Ovary (tissue), 9 donors: ENCODE results near the gene BABAM2. TPM values are rescaled to one million over a fixed set of nuclear protein-coding genes. Genes with fewer than 3 reads are reported as not detected.

Experiments
- DNase-seq, 5 donors: peaks; one replicate each; pipeline ENCODE4 v3.0.0-alpha.2; 2019 to 2020
- H3K27ac ChIP-seq, 2 donors: fragments of 200-600 bp; one replicate each; pipeline versions ENCODE4 v1.5.1 to v1.8.0; 2019 to 2022
- H3K27me3 ChIP-seq: fragments of 200-600 bp; one replicate; pipeline ENCODE4 v1.8.0; 2022
- H3K36me3 ChIP-seq: fragments of 200-600 bp; sonication (generic); one replicate; pipeline ENCODE4 v1.5.1; 2019
- H3K4me1 ChIP-seq: one replicate; pipeline ENCODE4 v1.8.1; 2013; ENCODE audit warnings: mild to moderate bottlenecking, moderate library complexity; ENCODE audit not compliant: insufficient read depth
- H3K4me3 ChIP-seq: fragments of 200-600 bp; sonication (generic); one replicate; pipeline ENCODE4 v1.5.1; 2017
- H3K9me3 ChIP-seq, 2 donors: fragments of 200-600 bp in 1 of 2; sonication (generic) in 1 of 2; one replicate each; pipeline versions ENCODE4 v1.5.1 to v1.8.1; 2013 to 2019; ENCODE audit warnings: mild to moderate bottlenecking in 1 of 2, moderate library complexity in 1 of 2
- EP300 ChIP-seq: sonication (generic); formaldehyde crosslinking; IDR thresholded peaks from one replicate; pipeline ENCODE4 v1.6.1; 2017; ENCODE audit warnings: antibody characterized with exemption
- POLR2A ChIP-seq: fragments of 450-650 bp; IDR thresholded peaks from one replicate; pipeline ENCODE4 v1.6.1; 2017; ENCODE audit warnings: antibody characterized with exemption, mild to moderate bottlenecking, moderate library complexity
- WGBS, 3 donors: extraction: QIAGEN DNeasy Blood & Tissue Kit in 1 of 3; methylation state at CpG; one replicate each; pipeline versions ENCODE4 v1.1.5 to v1.1.7; 2013 to 2017; 5-methylcytosine and 5-hydroxymethylcytosine counted together
- intact Hi-C, 4 donors: fragments of 100-400 bp; cut with DNase I; formaldehyde crosslinking; loops; one replicate each; pipeline versions ENCODE4 v1.11.0 to v1.15.1; 2022 to 2023
- polyA plus RNA-seq, 2 donors: library from polyadenylated mRNA; stranded (reverse); fragments of 200-250 nt in 1 of 2; fragments of 350-450 nt in 1 of 2; fragmentation: Illumina TruSeq in 1 of 2; extraction: RNeasy Lipid Tissue Mini Kit (QIAGEN cat#74804) in 1 of 2; gene quantifications; one replicate each; pipeline ENCODE4 v1.2.3, GENCODE V29; 2013 to 2014
- total RNA-seq, 7 donors: library from RNA; depleted of rRNA in 2 of 7; stranded (reverse); fragments of >200 nt in 2 of 7; fragmentation: NEBNext Ultra II Directional in 3 of 7; extraction: Animal tissue kit (Norgen Biotek cat#: 25700) in 3 of 7; gene quantifications; one replicate each; pipeline versions ENCODE4 v1.1.0 to v1.2.4, GENCODE V29; 2016 to 2023
- TF ChIP-seq, protein P1 (sequence below), 3 donors: fragments of 450-650 bp in 2 of 3; fragments of 200-600 bp in 1 of 3; IDR thresholded peaks; one replicate each; pipeline versions ENCODE4 v1.5.1 to v1.8.0; 2016 to 2022; ENCODE audit warnings: antibody characterized with exemption in 3 of 3, mild to moderate bottlenecking in 1 of 3
- donor health status: DM: no; HTN: no; CAD: no; lungs with moderate emphysema.
- donor health status: DM: no; HTN: no; CAD: no.
- donor health status: Bipolar disorder and iron deficiency.
- donor health status: DM: yes; HTN: yes; CAD: no.
- donor health status: DM: no; HTN: no; CAD: no.
- donor health status: DM: yes; HTN: yes; CAD: no.

Gene BABAM2
- total and polyA plus RNA-seq, 9 donors: 22.0 to 96.7 (median 46.8) TPM

- H3K4me1 ChIP-seq: no peaks in the 10 kb centered on the region
- no peak for DNase-seq
- intact Hi-C loops: no loop called here
These were observed 178.0 kb downstream of the BABAM2 start for GRCh38 chr2:28068527-28068926.

DNA sequence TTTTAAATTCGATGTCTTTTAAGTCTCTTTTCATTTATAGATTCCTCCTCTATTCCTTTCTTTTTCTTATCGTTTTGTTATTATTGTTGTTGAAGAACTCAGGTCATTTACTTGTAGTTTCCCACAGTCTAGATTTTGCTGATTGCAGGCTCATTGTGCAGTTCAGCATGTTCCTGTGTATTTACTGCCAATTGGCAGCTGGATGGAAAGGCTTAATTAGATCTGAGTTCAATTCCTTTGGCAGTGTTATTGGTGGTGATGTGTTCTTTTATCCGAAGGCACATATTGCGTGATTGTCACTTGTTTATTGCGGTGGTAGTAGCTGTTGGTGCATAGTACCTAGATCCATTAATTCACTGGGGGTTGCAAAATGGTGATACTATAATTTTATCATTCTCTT lies 180.7 kb downstream of the BABAM2 start:
- 64 to 73% (median 67%) methylated on average over 5 of the region's 5 CpGs for WGBS, 3 donors
- DNase-seq: no peak
- TF ChIP-seq EP300 (no peak), POLR2A (no peak)
- TF ChIP-seq, protein P1, sequence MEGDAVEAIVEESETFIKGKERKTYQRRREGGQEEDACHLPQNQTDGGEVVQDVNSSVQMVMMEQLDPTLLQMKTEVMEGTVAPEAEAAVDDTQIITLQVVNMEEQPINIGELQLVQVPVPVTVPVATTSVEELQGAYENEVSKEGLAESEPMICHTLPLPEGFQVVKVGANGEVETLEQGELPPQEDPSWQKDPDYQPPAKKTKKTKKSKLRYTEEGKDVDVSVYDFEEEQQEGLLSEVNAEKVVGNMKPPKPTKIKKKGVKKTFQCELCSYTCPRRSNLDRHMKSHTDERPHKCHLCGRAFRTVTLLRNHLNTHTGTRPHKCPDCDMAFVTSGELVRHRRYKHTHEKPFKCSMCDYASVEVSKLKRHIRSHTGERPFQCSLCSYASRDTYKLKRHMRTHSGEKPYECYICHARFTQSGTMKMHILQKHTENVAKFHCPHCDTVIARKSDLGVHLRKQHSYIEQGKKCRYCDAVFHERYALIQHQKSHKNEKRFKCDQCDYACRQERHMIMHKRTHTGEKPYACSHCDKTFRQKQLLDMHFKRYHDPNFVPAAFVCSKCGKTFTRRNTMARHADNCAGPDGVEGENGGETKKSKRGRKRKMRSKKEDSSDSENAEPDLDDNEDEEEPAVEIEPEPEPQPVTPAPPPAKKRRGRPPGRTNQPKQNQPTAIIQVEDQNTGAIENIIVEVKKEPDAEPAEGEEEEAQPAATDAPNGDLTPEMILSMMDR (IDR thresholded peaks at IDR 0.05): no peak
- no peaks in the 10 kb centered on the region for H3K4me1 ChIP-seq
- intact Hi-C loops: no loop called here
- H3K4me3 ChIP-seq: no peak overlapping the region
- H3K9me3 ChIP-seq: no peaks in the 10 kb centered on the region
- no peak overlapping the region for H3K27ac ChIP-seq
- no peaks in the 10 kb centered on the region for H3K36me3 ChIP-seq
- H3K27me3 ChIP-seq: no peaks in the 10 kb centered on the region

More at GRCh38 chr2:28068527-28068926, 178.0 kb downstream of the BABAM2 start:
- 85 to 90% (median 88%) methylated on average over 5 of the region's 5 CpGs for WGBS, 3 donors
- H3K27ac ChIP-seq: no peak overlapping the region
- no peak overlapping the region for H3K4me3 ChIP-seq
- H3K36me3 ChIP-seq: no peaks in the 10 kb centered on the region
- no peaks in the 10 kb centered on the region for H3K27me3 ChIP-seq
- TF ChIP-seq, protein P1 (IDR thresholded peaks at IDR 0.05): no peak
- no peak for TF ChIP-seq EP300
- H3K9me3 ChIP-seq: no peaks in the 10 kb centered on the region

GRCh38 chr2:28074137-28074536 lies 183.6 kb downstream of the BABAM2 start:
- H3K36me3 ChIP-seq: no peaks in the 10 kb centered on the region
- H3K4me3 ChIP-seq: no peak overlapping the region
- H3K27ac ChIP-seq: no peak overlapping the region
- WGBS, 3 donors: 91 to 97% (median 96%) methylated on average over 1 of the region's 1 CpG
- intact Hi-C loops: no loop called here
- no peaks in the 10 kb centered on the region for H3K27me3 ChIP-seq
- no peak for DNase-seq
- no peaks in the 10 kb centered on the region for H3K4me1 ChIP-seq
- TF ChIP-seq, protein P1 (IDR thresholded peaks at IDR 0.05): no peak
- no peak for TF ChIP-seq POLR2A
- TF ChIP-seq EP300: no peak
- no peaks in the 10 kb centered on the region for H3K9me3 ChIP-seq

DNA sequence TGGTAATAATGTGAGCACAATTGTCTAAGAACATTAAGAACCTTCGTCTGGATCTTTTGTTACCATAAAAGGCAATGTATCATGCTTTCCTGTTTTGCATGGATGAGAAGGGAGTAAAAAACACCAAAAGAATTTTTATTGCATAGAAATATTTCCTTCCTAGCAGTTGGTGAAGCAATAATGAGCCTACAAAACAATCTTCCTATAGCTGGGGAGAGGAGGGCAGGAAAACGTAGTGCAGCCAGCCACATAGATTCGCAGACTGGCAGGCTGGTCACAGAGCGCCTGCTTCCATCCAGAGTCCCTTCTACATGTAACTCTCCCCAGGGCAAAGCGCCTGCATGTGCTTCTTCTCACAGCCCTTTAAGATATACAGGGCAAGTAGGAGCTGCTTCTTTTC lies 190.4 kb downstream of the BABAM2 start:
- Histone ChIP-seq H3K4me1 (peaks cover 9% of the 10 kb centered on the region), H3K27me3 (no peaks in the 10 kb centered on the region), H3K4me3 (no peak overlapping the region), H3K27ac (peak overlapping the region in 1 of 2 donors; percentile 27), H3K36me3 (no peaks in the 10 kb centered on the region), H3K9me3 (no peaks in the 10 kb centered on the region)
- peak in 3 of 5 donors; percentile 24 to 49 (median 24) for DNase-seq
- intact Hi-C loops: no loop called here
- 24 to 36% (median 30%) methylated on average over 5 of the region's 5 CpGs for WGBS, 3 donors
- no peak for TF ChIP-seq EP300

DNA sequence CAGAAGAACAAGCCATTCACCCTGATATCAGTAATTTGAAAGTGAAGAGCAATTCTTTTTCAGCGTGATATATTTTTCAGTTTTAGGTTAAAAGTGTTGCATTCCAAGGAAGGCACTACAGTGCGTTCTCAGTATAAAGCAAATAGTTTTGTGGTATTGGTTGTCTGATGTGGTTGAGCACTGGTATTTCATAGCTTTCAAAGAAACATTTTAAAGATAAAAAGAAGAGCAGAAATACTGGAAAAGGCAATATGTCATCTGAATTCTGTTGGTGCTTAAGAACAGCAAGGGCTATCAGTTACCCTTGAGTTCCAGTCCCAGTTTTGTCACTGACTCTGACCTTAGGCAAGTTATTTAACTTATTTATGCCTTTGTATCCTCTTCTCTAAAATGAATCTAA lies 191.6 kb downstream of the BABAM2 start:
- TF ChIP-seq, protein P1 (IDR thresholded peaks at IDR 0.05): no peak
- TF ChIP-seq POLR2A: no peak
- TF ChIP-seq EP300: no peak
- intact Hi-C loops: no loop called here
- WGBS, 3 donors: 16 to 45% (median 34%) methylated on average over 2 of the region's 2 CpGs

More for the DNA sequence above, 191.6 kb downstream of the BABAM2 start:
- Histone ChIP-seq H3K36me3 (no peaks in the 10 kb centered on the region), H3K4me3 (no peak overlapping the region), H3K4me1 (peaks cover 9% of the 10 kb centered on the region), H3K9me3 (no peaks in the 10 kb centered on the region), H3K27me3 (no peaks in the 10 kb centered on the region), H3K27ac (no peak overlapping the region)
- DNase-seq: no peak
